SKM-1 treated with dmso at 0.1 percent for 144 hours (cell line): ENCODE measurements around the gene PITRM1.
"Not testable (repeated sequence)": the region's sequence is repeated elsewhere in the genome, so short reads cannot be mapped to it uniquely, and the experiment has no call there.

Experiments
- DNase-seq: peaks from one replicate; lab custom pipeline; 2025; ENCODE audit not compliant: unreplicated experiment; lab: John Stamatoyannopoulos, UW

Gene PITRM1, protein sequence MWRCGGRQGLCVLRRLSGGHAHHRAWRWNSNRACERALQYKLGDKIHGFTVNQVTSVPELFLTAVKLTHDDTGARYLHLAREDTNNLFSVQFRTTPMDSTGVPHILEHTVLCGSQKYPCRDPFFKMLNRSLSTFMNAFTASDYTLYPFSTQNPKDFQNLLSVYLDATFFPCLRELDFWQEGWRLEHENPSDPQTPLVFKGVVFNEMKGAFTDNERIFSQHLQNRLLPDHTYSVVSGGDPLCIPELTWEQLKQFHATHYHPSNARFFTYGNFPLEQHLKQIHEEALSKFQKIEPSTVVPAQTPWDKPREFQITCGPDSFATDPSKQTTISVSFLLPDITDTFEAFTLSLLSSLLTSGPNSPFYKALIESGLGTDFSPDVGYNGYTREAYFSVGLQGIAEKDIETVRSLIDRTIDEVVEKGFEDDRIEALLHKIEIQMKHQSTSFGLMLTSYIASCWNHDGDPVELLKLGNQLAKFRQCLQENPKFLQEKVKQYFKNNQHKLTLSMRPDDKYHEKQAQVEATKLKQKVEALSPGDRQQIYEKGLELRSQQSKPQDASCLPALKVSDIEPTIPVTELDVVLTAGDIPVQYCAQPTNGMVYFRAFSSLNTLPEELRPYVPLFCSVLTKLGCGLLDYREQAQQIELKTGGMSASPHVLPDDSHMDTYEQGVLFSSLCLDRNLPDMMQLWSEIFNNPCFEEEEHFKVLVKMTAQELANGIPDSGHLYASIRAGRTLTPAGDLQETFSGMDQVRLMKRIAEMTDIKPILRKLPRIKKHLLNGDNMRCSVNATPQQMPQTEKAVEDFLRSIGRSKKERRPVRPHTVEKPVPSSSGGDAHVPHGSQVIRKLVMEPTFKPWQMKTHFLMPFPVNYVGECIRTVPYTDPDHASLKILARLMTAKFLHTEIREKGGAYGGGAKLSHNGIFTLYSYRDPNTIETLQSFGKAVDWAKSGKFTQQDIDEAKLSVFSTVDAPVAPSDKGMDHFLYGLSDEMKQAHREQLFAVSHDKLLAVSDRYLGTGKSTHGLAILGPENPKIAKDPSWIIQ

GRCh38 chr10:3172446-3173170 is at the start of gene PITRM1:
Gene PITRM1, minus strand, starts transcription at chr10:3172782. Its CDS starts 10 bp downstream, at chr10:3172772.
- DNase-seq = peak; percentile 91

GRCh38 chr10:3222068-3222467 is 49.5 kb upstream of the PITRM1 start:
- no peak for DNase-seq

- DNase-seq = not testable (repeated sequence)
Measured at GRCh38 chr10:3221601-3222000, 49.0 kb upstream of the PITRM1 start.

DNA sequence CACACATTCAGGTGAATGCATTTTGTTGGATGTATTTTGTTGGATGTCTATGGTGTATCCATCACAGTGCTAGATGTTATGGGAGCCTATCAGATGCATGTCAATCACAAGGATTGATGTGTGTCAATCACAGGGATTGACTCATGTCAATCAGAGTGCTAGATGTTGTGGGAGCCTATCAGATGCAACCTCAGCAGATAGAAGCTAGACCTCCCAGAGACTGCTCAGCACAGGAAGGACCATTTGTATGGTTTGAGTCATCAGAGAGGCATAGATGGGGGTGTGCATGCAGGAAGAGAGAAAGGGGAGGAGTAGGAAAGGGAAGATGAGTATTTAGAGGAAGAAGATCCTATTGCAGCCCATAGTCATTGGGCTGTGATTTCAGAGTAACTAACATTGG is 48.3 kb upstream of the PITRM1 start:
- DNase-seq = no peak

GRCh38 chr10:3219021-3219628 is 46.5 kb upstream of the PITRM1 start:
- DNase-seq = not testable (repeated sequence)

GRCh38 chr10:3217853-3218252 is 45.3 kb upstream of the PITRM1 start:
- DNase-seq = no peak

- no peak for DNase-seq
Measured at GRCh38 chr10:3217301-3217700, 44.7 kb upstream of the PITRM1 start.

- no peak for DNase-seq
Measured at GRCh38 chr10:3215153-3215775, 42.7 kb upstream of the PITRM1 start.

- no peak for DNase-seq
Measured at GRCh38 chr10:3213758-3214515, 41.4 kb upstream of the PITRM1 start.

DNA sequence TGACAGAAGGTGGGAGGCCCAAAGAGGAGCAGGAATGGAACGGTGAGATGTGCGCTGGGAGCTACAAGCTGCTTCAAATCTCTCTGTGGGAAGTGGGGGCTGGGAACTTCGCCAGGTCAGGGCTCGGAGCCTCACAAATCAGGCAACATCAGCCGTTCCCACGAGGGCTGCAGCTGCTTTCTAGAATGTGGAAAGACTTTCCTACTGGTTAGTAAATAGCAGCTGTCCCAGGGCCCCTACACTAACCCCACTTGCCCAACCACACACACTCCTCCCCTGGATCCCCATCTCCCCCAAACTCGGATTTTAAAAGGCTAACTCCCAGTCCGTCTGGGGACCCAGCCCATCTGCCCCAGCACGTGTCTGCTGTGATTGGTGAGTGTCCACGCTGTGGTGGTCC is 40.6 kb upstream of the PITRM1 start:
- no peak for DNase-seq

DNA sequence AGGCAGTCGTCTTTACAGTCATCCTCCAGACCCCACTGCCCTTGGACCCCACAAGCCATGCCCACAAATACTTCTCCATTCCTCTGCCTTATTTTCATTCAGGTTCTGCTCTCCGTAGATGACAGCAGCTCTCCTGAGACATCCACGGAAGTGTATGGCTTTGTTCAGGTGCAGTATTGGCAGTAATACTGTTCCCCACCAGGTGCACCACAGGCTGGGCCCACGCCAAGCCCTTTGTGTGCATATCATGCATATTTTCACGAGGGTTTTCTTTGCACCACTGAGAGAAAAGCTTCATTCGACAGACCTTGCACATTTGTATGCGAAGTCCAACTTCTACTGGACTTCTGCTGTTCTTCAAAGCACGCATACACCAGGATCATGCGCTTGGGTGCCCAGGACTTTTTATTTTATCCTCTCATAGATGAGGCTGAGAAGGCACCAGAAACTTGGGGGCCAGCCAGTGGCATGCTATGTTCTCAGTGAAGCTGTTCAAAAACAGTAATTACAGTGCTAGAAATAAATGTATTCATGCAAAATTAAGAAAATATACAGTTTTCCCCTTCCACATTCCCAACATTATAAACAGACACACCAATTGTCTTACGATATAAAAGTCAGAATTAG is 37.8 kb upstream of the PITRM1 start:
- no peak for DNase-seq

- DNase-seq = no peak
Measured at GRCh38 chr10:3208481-3209406, 36.2 kb upstream of the PITRM1 start.

GRCh38 chr10:3207351-3207750 is 34.8 kb upstream of the PITRM1 start:
- no peak for DNase-seq

DNA sequence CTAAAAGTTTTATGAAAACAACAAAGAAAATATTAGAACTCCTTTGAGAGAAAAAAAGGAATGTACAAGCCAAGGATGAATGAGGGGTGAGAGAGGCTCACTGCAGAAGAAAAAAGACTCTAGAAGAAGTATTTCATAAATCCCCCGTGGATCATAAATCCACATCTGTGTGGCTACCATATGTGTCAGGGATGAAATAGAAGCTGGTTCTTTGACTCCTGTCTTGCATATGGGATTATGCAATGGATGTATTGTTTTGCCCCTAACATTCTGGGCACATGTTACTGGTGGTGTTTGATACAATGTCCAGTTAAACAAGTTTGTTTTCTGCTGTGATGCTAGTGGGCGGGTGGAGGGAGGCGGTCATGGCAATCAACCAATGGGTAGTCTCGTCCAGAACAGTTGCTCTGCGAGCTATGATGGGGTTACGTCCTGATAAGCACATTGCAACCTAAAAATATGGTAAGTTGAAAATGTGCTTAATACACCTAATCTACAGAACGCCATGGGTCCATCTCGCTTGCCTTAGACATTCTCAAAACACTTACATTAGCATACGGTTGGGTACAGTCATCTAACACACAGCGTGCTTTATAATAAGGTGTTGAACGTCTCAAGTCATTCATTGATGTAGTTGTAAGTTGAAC is 34.1 kb upstream of the PITRM1 start:
- no peak for DNase-seq

DNA sequence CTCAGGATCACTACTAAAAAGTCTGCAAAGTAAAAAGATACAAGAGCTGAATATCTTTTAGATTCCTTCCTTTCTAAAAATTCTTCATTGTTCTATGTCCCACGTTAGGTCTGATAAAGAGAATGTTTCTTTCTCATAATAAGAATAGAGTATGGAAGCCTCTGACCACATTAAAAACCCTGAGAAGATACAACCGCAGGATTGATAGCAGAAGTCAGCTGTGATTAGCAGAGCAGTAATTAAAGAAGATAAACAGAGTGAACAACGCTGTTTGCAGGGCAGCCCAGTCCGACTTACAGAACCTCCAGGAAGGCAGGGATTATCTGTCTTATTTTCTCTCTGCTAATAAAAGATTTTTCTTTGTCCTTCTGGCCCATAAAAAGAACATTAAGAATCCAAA is 31.4 kb upstream of the PITRM1 start:
- no peak for DNase-seq

DNA sequence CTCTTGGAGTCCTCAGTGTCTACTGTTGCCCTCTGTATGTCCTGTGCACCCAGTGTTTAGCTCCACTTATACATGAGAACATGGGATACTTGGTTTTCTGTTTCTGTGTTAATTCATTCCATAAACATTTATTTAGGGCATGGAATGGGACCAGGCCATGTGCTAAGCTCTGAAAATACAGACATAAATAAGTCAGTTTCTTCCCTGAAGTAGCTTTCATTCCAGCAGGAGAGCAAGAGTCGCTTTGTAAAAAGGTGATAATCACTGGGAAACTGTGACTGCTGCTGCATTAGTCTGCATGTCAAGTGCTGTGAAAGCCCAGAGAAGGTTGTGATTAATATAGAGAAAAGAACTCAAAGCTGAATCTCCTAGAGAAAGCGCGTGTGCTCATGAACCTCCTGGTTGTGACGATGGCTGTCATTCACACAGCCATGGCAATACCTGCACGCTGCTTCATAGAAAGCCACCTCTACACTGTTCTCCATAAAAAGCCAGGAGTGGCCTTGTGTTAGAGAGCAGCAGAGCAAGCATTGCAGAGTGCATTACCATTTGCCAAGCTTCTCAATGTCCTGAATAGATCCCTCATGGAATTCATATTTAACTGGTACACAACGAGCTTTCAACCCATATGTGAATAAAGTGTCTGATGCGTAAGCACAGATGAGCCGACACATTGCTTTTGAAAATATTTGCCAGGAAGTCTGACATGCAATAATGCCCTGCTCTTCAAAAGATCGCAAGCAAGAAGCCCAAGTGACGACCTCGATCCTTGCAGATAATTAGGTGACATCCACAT is 30.6 kb upstream of the PITRM1 start:
- no peak for DNase-seq

DNA sequence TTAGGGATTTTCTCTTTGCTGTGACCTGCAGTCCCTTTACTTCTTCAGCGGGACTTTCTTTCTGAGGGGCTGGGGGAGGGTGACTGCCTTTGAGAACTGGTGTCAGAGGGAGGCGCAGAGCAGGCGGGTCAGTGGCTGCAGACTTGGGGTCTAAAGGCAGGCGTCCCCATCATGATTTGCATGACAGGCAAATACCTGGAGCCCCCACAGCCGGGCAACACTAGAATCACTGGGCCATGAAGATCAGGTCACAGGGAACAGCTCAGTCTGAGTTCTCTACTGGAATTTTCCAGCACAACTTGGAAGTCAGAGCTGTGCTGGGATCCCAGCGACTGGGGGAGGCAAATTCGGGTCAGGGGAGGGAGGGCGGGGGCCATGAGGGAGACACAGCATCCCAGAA is 29.2 kb upstream of the PITRM1 start:
- DNase-seq = no peak
